ENCODE measurements around the gene DCUN1D2. TPM values are rescaled to one million over a fixed set of nuclear protein-coding genes. Genes with fewer than 3 reads are reported as not detected.
"Not testable (repeated sequence)": the region's sequence is repeated elsewhere in the genome, so short reads cannot be mapped to it uniquely, and the experiment has no call there.

DCUN1D2 gene
- total RNA-seq, 1 donor from 2014 or later = 29.2 TPM

GRCh38 chr13:113450861-113451620, 39.5 kb downstream of the DCUN1D2 start:
- not testable (repeated sequence) for H3K27me3 Mint-ChIP-seq; H3K36me3 Mint-ChIP-seq; H3K9me3 Mint-ChIP-seq; H3K27ac Mint-ChIP-seq; DNase-seq (ENCODE audit: extremely low spot score, unreplicated experiment); H3K4me3 Mint-ChIP-seq
- peaks cover 12% of the 10 kb centered on the region for H3K4me1 Mint-ChIP-seq (ENCODE audit: unreplicated experiment)
- peak; percentile 60 for TF ChIP-seq CTCF (conservative IDR thresholded peaks at IDR 0.05)

DNA sequence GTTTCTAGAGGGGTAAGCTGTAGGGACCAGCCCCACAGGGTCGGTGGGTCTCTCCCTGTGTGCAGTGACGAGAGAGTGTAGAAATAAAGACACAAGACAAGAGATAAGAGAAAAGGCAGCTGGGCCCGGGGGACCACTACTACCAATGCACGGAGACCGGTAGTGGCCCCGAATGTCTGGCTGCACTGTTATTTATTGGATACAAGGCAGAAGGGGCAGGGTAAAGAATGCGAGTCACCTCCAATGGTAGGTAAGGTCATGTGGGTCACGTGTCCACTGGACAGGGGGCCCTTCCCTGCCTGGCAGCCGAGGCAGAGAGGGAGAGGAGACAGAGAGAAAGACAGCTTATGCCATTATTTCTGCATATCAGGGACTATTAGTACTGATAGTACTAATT, 40.2 kb downstream of the DCUN1D2 start:
- H3K27ac Mint-ChIP-seq; H3K4me3 Mint-ChIP-seq; H3K27me3 Mint-ChIP-seq; DNase-seq (ENCODE audit: extremely low spot score, unreplicated experiment); H3K9me3 Mint-ChIP-seq; H3K36me3 Mint-ChIP-seq: not testable (repeated sequence)
- peaks cover 12% of the 10 kb centered on the region for H3K4me1 Mint-ChIP-seq (ENCODE audit: unreplicated experiment)

DNA sequence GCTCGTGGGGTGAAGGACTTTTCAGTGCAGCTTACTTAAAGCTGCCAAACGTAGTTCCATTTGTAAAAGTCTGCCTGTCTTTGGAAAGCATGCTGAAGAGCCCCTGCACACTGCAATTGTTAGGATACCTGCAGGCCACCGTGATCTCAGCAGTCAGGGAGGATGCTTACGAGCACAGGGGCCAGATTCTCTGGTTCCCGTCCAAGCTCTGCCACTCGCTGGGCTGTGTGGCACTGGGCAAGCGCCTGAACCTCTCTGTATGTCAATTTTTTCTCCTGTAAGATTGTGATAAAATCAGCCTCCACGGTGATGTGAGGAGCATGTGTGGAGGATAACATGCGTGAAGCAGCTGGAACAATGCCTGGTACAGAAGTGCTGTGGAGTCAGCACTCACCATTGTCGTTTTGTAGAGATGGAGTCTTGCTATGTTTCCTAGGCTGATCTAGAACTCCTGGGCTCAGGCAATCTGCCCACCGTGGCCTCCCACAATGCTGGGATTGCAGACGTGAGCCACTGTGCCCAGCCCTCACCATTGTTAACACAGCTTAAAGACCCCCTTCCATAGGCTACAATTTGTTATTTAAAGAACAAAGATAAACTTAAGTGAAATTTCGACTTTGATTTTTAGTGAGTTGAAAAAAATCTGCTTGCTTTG, 40.7 kb downstream of the DCUN1D2 start:
- Mint-ChIP-seq H3K9me3 (no peaks in the 10 kb centered on the region), H3K27ac (peak overlapping the region; percentile 43), H3K27me3 (no peaks in the 10 kb centered on the region), H3K36me3 (no peaks in the 10 kb centered on the region), H3K4me3 (no peak overlapping the region), H3K4me1 (ENCODE audit: unreplicated experiment) (peaks cover 12% of the 10 kb centered on the region)
- DNase-seq (ENCODE audit: extremely low spot score, unreplicated experiment) = no peak
- TF ChIP-seq CTCF (conservative IDR thresholded peaks at IDR 0.05) = no peak

GRCh38 chr13:113448885-113449692, 41.4 kb downstream of the DCUN1D2 start:
- DNase-seq (ENCODE audit: extremely low spot score, unreplicated experiment) = no peak
- no peaks in the 10 kb centered on the region for H3K9me3 Mint-ChIP-seq
- peaks cover 10% of the 10 kb centered on the region for H3K4me1 Mint-ChIP-seq (ENCODE audit: unreplicated experiment)
- H3K27ac Mint-ChIP-seq = no peak overlapping the region
- no peaks in the 10 kb centered on the region for H3K36me3 Mint-ChIP-seq
- H3K27me3 Mint-ChIP-seq = no peaks in the 10 kb centered on the region
- H3K4me3 Mint-ChIP-seq = no peak overlapping the region
- TF ChIP-seq CTCF (conservative IDR thresholded peaks at IDR 0.05) = no peak

DNA sequence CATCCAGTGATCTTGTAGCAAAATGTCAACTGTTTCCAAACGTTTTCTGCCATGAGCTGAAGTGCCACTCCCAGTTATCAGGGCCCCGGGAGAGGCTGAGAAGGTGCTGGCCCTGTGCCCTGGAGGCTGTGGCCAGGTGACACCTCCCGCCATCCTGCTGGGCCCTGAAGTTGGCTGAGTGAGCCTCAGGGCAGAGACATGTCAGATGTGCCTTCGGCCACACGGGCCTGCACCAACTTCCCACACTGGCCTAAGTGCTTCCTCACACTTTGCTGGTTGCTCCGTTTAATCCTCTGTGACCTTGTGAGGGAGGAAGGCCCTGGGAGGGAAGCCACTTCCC, 42.0 kb downstream of the DCUN1D2 start:
- TF ChIP-seq CTCF (conservative IDR thresholded peaks at IDR 0.05) = no peak
- no peak for DNase-seq (ENCODE audit: extremely low spot score, unreplicated experiment)
- Mint-ChIP-seq H3K27me3 (no peaks in the 10 kb centered on the region), H3K36me3 (no peaks in the 10 kb centered on the region), H3K4me3 (no peak overlapping the region), H3K9me3 (no peaks in the 10 kb centered on the region), H3K27ac (no peak overlapping the region), H3K4me1 (ENCODE audit: unreplicated experiment) (peaks cover 4% of the 10 kb centered on the region)

GRCh38 chr13:113447596-113447995, 42.9 kb downstream of the DCUN1D2 start:
- Mint-ChIP-seq H3K4me3 (no peak overlapping the region), H3K9me3 (no peaks in the 10 kb centered on the region), H3K27me3 (no peaks in the 10 kb centered on the region), H3K4me1 (ENCODE audit: unreplicated experiment) (peaks cover 2% of the 10 kb centered on the region), H3K36me3 (peaks cover 4% of the 10 kb centered on the region), H3K27ac (no peak overlapping the region)
- no peak for DNase-seq (ENCODE audit: extremely low spot score, unreplicated experiment)
- TF ChIP-seq CTCF (conservative IDR thresholded peaks at IDR 0.05) = no peak

Data from type B pancreatic cell (in vitro differentiated cells).